HG02623 (cell line): Measurements from ENCODE around the gene CNGA1.
A peak's percentile ranks its signal among the peaks of the same experiment; 100 is the strongest.
"Not testable (repeated sequence)": the region's sequence is repeated elsewhere in the genome, so short reads cannot be mapped to it uniquely, and the experiment has no call there.

ENCODE experiments used
- ATAC-seq: cut with Tn5 transposase; IDR thresholded peaks from one replicate; pipeline ENCODE4 v1.9.1; 2021; ENCODE audit warnings: moderate library complexity; ENCODE audit not compliant: unreplicated experiment

CNGA1 gene

DNA sequence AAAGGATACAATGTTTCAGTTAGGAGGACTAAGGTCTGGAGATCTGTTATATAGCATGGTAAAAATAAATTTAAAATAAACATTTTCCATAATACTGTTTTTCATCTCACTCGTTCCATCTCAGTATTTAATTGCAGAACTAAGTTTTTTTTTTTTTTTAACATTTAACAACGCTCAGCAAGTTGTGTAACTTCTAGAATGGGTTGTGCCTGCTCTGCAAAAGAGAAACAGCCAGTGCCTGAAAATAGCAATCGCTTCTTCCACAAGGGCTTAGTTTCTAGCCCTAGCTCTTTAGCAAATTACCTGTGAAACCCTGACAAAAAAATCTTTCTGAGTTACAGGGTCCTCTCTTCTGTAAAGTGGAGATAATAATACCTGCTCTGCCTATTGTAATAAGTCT is 41.9 kb downstream of the CNGA1 start:
- ATAC-seq = no peak

DNA sequence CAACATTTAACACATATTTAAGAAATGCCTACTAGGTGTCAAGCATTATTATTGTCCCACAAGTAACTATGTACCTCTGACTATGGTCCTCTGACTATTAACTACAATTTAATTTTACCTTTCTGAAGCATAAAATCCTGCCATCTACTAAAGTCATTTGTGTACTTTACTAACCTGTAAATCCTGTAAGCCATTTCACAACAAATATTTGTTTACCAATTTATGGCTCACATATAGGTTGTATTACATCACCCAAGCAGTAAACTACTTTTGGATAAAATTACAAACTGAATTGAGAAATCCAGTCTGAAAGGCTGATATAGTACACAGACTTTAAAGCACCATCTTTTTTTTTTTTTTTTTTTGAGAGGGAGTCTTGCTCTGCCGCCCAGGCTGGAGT is 43.8 kb downstream of the CNGA1 start:
- ATAC-seq = no peak

- peak; percentile 60 for ATAC-seq
Measured at GRCh38 chr4:47972181-47972580, 44.3 kb downstream of the CNGA1 start.

GRCh38 chr4:47968847-47969246 is 47.6 kb downstream of the CNGA1 start:
- ATAC-seq = no peak

DNA sequence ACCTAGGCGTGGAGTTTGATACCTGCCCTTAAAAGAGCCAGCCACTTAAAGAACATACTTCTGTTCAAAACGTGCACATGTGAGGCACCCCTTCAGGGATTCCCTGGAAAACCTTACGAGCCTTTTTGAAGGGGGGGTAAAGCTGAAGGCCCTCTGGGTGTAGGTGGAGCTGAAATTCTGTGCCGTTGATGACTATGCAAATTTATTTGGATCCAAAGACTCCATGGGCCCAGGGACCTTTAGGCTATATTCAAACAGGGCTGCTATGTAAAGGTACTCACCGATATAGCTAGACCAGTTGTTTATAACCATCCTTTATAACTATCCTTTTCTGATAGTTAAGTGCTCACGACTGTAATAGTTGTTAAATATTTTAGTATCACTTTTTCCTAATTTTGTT is 61.8 kb downstream of the CNGA1 start:
- no peak for ATAC-seq

DNA sequence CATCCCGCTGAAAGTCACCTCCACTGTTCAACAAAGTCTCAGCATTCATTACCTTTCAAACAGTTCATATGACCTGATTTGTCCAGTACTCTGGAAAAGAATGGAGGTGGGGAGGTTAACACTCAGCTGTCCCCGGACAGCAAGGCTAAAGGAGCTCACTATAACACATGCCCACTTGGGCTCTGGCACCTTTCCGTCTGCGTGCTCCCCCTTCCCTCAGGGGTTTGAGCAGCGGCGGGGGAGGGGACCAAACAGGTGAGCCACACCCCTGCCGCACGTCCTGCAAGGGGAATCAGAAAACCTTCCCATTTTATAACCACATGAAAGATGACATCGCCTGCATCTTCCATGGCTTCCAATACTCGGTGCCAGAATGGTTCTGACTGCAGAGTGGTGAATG is 62.2 kb downstream of the CNGA1 start:
- no peak for ATAC-seq

GRCh38 chr4:47945930-47946726 is 70.4 kb downstream of the CNGA1 start:
- ATAC-seq = no peak

DNA sequence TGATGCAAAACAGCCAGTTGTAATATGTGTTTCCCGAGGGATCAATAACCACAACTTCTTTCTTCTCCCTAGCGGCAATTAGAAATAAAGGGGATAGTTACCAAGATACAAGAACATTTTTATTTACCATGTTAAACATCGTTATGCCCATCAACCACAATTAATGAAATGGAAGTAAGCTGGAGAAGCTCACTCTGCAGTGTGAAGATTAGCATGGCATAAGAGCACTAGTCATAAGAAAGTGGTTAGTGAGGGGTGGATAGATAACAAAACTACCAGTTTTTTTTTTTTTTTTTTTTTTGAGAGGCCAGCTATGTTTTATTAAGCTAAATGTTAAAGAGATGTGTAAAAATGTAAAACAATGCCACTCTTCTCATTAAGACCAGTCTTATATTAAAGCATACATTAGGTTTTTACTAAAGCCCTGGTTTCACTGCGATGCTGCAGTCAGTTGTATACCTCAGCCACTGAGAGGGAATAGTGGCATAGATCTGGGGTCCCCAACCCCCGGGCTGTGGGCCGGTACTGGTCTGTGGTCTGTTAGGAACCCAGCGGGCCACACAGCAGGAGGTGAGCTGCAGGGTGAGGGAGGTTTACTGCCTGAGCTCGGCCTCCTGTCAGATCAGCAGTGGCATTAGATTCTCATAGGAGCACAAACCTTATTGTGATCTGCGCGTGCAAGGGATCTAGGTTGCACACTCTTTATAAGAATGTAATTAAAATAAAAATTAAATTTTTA is 74.2 kb downstream of the CNGA1 start:
- no peak for ATAC-seq

DNA sequence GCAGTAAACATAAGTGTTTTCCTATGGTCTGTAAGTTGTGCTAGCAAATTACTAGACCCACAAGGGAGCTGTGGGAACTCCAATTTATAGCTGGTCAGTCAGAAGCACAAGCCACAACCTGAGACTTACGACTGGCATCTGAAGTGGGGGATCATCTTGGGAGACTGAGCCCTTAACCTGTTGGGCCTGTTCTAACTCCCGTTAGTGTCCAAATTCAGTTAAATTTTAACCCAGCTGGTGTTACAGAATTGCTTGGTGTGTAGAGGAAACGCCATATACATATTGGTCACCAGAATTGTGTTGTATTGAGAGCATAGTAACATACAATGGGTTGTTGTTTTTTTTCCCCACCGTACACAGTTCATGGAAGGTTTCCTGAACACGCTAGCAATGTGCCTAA is 77.0 kb downstream of the CNGA1 start:
- ATAC-seq = no peak

DNA sequence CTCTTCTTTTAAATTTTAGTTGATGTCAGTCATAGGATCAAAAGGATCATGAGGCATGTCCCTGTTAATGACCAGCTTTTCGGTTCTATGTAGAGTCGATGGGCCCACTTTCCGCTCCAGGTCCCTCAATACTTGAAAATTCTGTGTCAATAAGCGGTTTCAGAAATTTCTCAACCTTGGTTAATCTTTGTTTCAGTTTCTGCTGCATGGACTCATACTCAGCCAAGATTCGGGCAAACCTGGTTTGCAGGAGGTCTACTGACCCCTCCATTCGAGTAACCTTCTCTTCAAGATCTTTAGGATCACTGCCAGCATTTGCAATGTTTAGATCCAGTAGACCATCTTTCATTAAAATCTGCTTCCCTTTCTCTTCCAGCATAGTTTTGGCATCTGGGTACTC is 80.1 kb downstream of the CNGA1 start:
- no peak for ATAC-seq

- ATAC-seq = peak; percentile 78
Measured at GRCh38 chr4:47933840-47934239, 82.6 kb downstream of the CNGA1 start.

DNA sequence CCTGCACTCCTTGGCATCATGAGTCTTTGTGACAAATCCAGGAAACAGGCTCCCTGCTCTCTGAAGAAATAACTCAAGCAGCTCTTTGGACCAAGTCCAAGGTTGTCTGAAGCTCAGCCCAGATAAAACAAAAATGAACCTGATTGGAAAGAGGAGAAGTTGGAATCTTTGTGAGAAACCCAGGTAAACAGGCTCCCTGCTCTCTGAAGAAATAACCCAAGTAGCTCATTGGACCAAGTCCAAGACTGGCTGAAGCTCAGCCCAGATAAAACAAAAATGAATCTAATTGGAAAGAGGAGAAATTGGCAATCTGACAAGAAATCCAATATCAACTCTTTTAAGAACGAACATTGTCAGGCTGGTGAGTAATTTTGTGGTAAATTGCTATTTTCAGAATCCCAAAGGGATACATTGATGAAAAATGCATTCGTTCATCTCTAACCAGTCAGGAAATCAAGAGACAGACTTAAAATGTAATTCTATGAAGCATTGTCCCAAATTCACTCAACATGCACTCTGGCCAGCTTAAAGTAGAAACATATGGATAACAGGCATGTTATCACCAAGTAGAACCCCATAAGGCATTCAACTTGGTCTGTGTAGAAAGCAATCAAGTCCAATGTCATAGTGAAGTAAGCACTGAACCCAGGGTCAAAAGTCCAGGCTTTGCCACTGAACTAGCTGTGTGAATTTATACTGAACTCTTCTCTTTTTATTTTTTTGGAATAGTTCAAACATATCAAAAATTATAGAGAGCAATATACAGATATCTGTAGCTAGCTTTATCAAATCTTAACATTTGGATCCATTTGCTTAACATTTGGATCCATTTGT is 85.3 kb downstream of the CNGA1 start:
- no peak for ATAC-seq

GRCh38 chr4:47929682-47930201 is 86.7 kb downstream of the CNGA1 start:
- ATAC-seq = no peak

DNA sequence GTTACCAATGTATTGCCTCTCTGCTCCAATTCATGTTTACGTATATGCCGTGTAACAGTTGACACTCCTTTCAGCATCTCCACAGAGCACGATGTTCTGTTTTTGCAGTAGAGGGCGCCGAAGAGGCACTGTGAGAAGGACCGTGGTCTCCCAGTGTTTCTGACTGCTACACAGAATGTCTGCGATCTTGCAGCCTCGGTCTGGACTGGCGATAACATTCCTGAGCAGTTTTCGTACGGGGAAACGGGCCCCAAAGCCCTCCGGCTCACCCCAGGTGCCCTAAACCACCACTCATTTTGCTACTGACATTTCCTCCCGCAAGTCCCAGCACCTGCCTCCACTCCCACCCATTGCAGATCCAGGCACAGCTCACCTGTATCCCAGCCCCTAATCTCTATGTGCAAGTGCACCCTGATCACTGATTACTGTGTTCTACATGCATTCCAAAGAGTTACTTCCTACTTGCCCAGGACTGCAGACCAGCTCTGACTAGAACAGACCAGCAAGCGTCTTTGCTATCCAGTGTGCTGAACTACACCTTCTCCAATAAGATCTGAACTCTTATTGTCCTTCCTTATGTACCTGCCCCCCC is 89.7 kb downstream of the CNGA1 start:
- ATAC-seq = peak; percentile 98

GRCh38 chr4:47923261-47923608 is 93.2 kb downstream of the CNGA1 start:
- not testable (repeated sequence) for ATAC-seq

DNA sequence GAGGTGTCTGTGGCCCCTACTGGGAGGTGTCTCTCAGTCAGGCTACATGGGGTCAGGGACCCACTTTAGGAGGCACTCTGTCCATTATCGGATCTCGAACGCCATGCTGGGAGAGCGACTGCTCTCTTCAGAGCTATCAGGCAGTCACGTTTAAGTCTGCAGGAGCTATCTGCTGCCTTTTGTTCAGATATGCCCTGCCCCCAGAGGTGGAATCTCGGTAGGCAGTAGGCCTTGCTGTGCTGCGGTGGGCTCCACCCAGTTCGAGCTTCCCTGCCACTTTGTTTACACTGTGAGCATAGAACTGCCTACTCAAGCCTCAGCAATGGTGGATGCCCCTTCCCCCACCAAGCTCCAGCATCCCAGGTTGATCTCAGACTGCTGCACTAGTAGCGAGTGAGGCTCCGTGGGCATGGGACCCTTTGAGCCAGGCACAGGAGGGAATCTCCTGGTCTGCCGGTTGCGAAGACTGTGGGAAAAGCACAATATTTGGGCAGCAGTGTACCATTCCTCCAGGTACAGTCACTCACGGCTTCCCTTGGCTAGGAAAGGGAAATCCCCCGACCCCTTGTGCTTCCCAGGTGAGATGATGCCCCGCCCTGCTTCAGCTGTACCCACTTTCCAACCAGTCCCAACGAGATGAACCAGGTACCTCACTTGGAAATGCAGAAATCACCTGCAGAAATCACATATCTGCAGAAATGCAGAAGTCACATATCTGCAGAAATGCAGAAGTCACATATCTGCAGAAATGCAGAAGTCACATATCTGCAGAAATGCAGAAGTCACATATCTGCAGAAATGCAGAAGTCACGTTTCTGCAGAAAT is 93.8 kb downstream of the CNGA1 start:
- ATAC-seq = not testable (repeated sequence)

DNA sequence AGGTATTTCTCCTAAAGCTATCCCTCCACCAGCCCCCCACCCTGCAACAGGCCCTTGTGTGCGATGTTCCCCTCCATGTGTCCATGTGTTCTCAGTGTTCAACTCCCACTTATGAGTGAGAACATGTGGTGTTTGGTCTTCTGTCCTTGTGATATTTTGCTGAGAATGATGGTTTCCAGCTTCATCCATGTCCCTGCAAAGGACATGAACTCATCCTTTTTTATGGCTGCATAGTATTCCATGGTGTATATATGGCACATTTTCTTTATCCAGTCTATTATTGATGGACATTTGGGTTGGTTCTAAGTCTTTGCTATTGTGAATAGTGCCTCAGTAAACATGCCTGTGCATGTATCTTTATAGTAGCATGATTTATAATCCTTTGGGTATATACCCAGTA is 99.3 kb downstream of the CNGA1 start:
- ATAC-seq = not testable (repeated sequence)

DNA sequence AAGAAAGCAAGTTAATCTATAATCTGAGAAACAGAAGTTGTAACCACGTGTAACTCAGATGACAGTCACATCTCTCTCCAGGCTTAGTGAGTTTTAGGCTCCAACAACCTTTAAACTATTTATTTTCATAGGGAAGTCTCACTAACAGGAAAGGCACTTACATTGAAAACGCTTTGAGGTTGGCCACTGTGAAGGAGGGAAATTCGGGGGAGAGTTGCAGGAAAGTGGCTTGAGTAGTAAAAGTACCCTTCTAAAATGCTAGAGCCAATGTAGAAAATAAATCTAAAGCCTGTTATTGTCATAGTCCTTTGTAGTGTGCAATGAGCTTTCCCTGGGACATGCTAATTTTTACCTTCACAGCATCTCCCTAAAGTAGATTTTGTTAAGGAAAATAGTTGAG is 101.1 kb downstream of the CNGA1 start:
- ATAC-seq = no peak

DNA sequence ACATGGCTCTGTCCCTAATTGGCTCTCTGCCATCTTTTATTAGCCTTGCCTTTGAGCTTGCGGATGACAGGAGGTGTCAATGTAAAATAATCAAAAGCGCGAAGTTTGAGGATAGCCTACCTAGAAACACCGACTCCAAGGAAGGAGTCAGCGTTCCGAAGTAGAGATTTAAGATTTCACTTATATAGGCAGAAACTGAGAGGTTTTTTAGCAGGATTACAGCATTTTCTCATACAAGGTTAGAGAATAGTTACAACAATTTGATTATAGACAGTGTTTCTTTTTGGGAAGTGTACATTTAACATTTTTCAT is 101.6 kb downstream of the CNGA1 start:
- peak; percentile 16 for ATAC-seq

DNA sequence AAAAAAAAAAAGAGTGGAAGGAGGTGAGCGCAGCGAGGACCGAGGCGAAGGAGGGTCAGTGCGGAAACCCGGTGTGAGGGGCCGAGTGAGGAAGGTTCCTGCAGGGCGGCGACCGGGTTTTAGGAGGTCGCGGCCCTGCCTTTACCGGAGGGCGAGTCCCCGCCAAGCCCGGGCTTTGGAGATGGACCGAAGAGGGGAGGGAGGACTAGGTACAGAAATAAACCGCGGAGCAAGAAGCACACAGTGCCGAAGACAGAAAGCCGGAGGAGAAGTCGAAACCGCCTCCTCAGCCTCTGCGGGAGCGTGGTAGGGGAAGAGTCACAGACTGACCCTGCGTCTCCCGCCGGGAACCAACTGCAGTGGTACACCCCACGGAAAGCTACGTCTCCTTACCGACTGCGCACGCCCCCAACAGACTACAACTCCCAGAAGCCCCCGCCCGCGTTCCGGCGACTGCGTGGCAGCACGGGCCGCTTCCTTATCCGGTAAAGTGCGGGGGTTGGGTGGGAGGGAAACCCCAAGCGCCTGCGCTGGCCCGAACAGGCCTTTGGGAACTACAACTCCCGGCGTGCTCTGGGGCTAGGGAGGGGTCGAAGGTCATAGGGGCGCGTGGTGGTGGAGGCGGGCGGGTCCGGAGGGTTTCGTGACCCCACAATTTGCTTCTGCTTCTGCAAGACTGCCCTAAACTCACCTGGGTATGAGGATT is 102.1 kb downstream of the CNGA1 start, which contains the start of gene NFXL1:
NFXL1 (minus strand) TSS at position 364 of the 706 bp plus-strand sequence. CDS start 380 bp downstream, outside the sequence.
- peak; percentile 95 for ATAC-seq
